Vagina (tissue), 2 donors: Measurements from ENCODE around the gene KRTAP10-8.

Source experiments
- POLR2A ChIP-seq, 2 donors: fragments of 450-650 bp; IDR thresholded peaks; one replicate each; pipeline ENCODE4 v1.6.1; 2017; ENCODE audit warnings: antibody characterized with exemption in 2 of 2, mild to moderate bottlenecking in 2 of 2, moderate library complexity in 2 of 2
- POLR2AphosphoS5 ChIP-seq, 2 donors: sonication (generic); formaldehyde crosslinking; IDR thresholded peaks; one replicate each; pipeline ENCODE4 v1.9.0; 2017; ENCODE audit warnings: antibody characterized with exemption in 2 of 2, mild to moderate bottlenecking in 2 of 2, low read depth in 1 of 2; ENCODE audit not compliant: insufficient read depth in 1 of 2
- TF ChIP-seq, protein P1 (sequence below), 3 experiments: fragments of 450-650 bp in 2 of 3; fragments of 200-600 bp in 1 of 3; sonication (generic) in 1 of 3; IDR thresholded peaks; one replicate each; pipeline ENCODE4 v1.5.1; 2017 to 2019; ENCODE audit warnings: antibody characterized with exemption in 3 of 3, mild to moderate bottlenecking in 2 of 3, moderate library complexity in 2 of 3

- TF ChIP-seq, protein P1, sequence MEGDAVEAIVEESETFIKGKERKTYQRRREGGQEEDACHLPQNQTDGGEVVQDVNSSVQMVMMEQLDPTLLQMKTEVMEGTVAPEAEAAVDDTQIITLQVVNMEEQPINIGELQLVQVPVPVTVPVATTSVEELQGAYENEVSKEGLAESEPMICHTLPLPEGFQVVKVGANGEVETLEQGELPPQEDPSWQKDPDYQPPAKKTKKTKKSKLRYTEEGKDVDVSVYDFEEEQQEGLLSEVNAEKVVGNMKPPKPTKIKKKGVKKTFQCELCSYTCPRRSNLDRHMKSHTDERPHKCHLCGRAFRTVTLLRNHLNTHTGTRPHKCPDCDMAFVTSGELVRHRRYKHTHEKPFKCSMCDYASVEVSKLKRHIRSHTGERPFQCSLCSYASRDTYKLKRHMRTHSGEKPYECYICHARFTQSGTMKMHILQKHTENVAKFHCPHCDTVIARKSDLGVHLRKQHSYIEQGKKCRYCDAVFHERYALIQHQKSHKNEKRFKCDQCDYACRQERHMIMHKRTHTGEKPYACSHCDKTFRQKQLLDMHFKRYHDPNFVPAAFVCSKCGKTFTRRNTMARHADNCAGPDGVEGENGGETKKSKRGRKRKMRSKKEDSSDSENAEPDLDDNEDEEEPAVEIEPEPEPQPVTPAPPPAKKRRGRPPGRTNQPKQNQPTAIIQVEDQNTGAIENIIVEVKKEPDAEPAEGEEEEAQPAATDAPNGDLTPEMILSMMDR (IDR thresholded peaks at IDR 0.05) = no peak
- TF ChIP-seq POLR2A (IDR thresholded peaks at IDR 0.05) (no peak), POLR2AphosphoS5 (IDR thresholded peaks at IDR 0.05; ENCODE audit: insufficient read depth in 1 of 2, low read depth in 1 of 2) (no peak)
Observed at GRCh38 chr21:44583089-44583799, 28.6 kb upstream of the KRTAP10-8 start.
